GM19397 (cell line): Measurements from ENCODE around the gene ADAMTS19.

Source experiments
- ATAC-seq: cut with Tn5 transposase; IDR thresholded peaks from one replicate; pipeline ENCODE4 v1.9.1; 2021; ENCODE audit warnings: mild to moderate bottlenecking, moderate library complexity; ENCODE audit not compliant: unreplicated experiment

The ADAMTS19 gene

DNA sequence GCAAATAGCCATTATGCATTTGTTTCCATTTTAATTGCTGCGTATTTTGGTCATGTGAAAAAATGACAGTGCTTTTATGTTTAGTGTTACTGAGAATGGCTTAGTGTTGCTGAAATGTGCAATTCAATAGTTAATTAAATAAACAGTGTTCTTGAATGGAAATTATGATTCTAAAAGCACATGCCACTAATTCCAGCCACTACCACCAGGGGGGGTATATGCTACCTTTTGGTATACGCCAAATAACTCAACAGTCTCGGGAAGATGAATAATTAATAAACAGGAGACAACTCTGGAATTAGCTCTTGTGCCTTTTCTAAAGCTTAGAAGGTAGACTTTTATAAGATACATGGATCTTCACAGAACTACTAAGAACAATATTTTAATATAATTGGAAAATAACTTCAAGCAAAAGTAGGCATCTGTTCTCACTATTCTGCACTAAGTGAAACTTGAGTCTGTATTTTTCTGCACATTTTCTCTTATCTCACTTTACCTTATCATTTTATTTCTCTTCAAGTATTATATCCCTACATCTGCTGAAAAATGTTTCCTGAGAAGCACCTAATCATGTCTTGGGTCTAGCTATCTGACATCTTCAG is 204.3 kb downstream of the ADAMTS19 start:
- ATAC-seq, result no peak

DNA sequence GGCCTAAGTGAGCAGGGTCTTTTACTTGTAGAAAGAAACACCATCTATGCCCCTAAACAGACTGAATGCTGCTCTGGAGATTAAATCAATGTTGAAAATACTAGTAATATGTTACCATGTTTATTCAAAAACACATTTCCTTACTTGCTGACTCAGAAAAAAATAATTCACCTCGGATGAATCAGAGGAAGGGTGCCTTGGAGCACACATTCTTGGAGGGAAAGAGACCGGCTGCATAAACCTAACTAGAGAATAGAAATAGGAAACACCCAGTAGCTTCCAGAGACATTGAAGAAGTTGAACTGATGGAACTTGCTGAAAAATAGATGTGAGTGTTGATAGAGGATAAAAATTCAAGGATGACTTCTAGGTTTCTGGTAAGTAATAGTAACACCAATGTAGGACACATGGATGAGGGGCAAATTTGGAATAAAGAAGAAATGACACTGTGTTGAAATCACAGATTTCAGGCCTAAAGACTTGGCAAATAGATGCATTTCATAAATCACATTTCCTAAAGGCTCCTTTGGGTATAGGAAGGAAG is 210.9 kb downstream of the ADAMTS19 start:
- no peak for ATAC-seq

DNA sequence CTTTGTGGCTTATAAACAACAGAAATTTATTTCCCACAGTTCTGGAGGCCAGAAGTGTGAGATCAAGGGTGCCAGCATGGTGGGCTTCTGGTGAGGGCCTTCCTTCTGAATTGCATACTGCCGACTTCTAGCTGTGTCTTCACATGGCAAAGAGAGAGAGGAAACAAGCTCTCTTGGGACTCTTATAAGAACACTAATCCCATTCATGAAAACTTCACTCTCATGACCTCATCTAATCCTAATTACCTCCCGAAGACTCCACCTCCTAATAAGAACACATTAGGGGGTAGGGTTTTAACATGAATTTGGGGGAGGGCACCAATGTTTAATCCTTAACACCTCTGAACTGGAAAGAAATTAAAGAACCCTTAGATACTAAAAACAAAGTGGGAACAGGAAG is 211.9 kb downstream of the ADAMTS19 start:
- no peak for ATAC-seq

DNA sequence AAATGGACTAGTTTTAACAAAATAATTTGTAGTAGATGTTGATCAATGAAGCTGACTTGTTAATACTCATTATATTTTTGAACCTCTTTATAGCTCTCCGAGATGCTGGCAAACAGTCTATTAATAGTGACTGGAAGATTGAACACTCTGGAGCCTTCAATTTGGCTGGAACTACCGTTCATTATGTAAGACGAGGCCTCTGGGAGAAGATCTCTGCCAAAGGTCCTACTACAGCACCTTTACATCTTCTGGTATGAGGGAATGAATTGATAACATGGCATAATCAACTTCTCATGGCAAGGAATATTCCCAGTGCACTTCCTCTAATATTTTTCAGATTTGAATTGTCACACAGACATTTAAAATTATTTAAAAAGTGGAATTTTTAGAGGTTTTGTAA is 219.6 kb downstream of the ADAMTS19 start:
- no peak for ATAC-seq

DNA sequence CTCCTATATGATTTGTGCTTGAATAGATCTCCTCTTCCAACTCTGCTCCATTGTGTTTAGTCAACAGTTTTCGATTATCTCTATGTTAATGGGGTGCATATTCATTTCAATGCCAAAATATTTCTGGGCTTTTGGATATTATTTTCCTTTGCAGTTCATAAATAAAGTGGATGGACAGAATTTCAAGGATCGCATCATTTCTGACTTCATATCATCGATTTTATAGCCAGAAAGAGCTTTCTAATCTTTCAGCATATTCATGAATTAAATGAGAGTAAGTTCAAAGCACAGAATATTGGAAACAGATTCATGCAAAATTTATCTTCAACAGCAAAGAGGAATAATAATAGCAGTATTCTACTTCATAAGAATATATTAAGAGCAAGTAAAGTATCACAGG is 227.8 kb downstream of the ADAMTS19 start:
- no peak for ATAC-seq

DNA sequence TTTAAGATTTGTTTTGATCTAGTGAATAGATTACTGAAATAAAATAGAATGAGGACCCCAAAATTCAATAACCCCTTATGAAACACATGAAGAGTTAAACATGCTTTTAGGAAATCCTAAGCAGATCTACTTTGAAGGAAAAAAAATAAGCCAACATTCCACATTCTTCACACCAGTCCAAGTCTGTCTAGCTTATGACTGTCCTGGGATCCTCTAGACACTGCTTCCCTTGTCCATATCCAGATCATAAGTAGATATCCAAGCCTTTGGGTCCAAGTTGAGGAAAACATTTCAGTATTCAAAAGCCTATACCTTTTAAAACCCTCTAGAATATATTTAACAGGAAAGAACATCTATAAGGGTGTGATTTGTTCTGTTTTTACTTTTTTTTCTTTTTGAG is 228.9 kb downstream of the ADAMTS19 start:
- ATAC-seq, result no peak

DNA sequence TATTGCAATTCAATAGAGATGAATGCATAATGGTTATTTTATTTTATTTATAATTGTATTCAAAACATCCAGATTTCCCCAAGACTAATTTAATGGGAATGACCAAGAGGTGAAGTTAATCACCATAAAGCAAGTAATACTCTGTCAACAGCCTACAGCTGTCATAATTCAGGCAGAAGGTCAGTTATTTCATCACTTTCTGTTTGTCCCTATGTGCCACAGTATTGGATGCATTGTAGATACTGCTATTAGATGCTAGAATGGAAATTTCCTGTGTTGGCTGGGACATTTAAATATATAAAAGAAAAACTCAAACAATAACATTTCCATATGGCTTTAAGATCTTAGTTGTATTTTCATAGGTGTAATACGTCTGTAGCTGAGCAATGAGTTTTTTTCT is 231.1 kb downstream of the ADAMTS19 start:
- no peak for ATAC-seq

DNA sequence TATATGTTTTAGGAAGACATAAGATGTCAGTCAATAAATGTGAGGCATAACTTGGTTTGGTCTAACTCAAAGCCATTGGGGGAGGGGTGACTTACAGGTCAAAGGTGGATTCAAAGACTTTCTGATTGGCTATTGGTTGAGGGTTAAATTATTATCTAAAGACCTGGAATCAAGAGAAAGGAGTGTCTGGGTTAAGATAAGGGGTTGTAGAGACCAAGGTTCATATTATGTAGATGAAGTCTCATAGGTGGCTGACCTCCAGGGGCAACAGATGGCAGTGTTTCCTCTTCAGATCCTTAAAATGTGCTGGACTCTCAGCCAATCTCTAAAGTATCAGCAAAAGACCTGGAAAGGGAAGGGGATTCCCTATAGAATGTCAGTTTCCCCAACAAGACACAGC is 236.5 kb downstream of the ADAMTS19 start:
- no peak for ATAC-seq

DNA sequence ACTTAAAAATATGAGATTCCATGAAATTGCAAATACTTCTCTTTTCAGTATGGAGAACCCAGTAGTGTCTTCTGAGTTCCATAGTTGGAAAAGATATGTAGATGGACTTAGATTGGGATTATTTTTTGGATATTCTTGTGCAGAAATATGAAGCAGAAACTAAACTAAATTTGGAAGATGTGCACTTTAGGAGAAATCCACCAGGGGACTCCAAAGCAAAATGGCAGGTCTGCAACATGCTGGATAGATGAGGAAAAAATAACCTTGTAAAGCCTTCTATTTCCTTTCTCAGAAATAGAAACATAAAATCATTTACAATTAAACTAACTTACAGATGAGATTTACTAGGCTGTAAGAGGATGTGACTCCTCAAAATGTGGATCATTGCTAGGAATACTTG is 238.6 kb downstream of the ADAMTS19 start:
- no peak for ATAC-seq

DNA sequence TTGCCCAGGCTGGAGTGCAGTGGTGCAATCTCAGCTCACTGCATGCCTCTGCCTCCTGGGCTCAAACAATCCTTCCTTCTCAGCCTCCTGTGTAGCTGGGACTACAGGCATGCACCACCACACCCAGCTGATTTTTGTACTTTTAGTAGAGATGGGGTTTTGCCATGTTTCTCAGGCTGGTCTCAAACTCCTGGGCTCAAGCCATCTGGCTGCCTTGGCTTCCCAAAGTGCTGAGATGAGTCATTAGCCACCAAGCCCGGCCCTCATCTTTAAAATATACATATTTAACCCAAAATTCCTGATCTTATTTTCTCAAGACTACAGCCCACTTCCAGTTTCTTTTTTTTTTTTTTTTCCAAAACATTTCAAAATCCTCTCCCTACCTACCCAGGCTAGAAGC is 256.1 kb downstream of the ADAMTS19 start:
- no peak for ATAC-seq

DNA sequence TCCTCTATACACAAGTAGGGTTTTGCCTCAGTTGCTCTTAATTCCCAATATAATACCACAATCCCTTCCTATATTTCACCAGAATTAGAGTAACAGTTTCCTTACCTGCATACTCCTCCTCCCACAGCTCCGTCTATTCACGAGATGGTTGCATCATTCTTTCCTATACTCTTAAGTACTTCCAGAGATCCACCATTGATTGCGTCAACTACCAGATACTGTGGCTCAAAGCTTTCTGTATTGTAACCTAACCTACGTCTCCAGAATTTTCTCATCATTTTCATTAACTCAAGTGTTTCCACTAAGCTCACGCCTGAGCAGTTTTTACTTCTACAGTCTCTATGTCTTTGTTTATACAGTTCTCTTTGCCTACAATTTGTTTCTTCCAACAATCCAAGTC is 256.6 kb downstream of the ADAMTS19 start:
- no peak for ATAC-seq

DNA sequence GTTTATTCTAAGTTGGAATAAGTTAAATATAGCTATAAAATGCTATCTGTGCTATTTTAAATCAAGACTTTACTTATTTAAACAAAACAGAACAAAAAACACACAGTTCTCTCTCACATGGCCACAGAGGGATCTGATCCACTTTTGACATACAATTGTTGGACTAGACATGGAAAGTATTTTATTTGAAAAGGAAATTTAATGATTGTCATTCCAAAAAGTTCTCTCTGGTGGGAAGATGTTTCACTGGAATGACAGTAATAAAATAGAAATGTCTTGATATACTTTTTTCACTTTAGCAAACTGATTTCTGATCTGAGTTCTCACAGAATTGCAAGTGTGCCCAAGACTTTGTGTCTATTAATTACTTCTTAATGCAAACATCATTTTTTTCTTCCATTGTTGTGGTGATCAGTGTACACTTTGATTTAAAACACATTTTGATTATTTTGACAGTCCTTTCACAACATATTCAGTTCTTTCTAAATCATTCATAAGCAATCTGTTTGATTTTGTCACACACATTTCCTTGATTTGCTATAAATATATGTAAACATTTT is 257.7 kb downstream of the ADAMTS19 start:
- ATAC-seq, result no peak

DNA sequence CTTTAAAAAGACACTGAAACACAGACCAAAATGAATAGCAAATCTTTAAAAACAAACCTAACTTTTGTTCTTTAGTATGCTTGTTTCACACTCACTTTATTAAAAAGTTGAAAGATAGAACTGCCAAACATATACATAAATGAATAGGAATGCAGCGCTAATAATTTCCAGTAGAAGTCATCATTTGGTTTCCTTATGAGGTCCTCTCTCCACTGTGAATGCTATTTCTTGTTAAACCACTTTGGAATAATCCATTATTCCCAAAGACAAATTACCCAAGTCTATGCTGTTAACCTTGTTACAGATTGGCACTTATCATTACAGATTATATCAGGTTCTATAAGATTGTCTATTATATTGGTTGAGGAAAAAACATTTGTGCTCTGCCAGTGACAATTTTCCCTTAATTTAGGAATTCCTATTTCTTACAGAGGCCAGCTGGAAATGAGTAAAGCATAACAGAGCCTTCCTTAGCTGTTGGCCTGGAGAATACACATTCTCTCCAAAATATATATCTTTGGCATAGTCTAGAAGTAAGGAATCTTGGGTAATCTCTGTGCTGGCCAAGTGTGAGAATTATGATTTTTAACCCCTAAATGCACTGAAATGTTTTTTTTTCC is 258.5 kb downstream of the ADAMTS19 start:
- ATAC-seq, result no peak

DNA sequence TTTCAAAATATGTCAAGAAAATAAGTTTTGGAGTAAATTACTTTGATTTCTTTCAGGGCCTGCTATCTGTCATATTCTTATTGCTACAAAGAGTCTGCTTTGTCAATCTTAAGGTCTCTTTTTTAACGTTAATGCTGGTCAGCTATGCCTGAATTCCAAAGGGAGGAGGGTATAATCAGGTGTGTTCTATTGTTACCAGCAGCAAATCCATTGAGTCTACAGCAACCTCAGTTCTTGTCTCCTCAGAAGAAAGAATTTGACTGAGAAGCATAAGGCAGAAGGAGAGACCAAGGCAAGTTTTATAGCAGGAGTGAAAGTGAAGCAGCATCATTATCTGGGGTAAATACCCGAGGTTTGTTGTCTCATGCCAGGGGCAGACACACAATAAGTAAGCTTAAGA is 264.1 kb downstream of the ADAMTS19 start:
- ATAC-seq, result no peak

DNA sequence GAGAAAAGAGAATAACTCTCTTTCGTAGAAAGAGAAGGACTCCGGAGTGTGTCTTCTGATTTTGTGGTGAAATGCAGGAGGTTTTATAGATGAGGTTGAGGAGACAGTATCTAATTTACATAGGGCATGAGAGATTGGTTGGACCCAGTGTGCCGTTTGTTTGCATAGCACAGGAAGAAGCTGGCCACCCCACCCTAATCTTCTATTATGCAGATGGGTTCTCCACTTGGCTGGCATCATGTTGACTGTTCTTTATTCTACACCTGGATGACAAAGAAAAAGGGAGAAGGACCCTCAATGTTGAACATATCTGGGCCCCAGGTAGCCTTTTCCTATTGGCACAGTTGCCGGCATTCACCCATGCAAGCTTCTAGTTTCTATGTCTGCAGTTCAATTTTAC is 264.5 kb downstream of the ADAMTS19 start:
- ATAC-seq, result no peak

DNA sequence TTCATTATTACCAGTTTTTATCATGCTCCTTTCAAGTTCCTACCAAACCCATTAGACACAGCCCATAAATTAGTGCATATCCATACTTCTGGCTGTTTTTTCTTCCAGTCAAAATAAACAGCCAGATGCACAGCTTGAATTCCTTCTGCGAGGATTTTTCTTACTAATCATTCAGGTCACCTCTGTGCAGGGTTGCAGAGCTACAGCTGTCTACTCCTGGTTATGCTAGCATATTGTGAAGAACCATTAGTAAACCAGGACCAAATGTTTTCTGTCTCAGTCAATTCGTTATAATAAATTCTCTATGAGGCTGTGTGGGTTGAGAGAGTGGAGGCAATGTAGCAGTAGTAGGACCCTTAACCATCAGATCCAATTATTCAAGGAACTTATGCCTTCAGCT is 279.7 kb downstream of the ADAMTS19 start:
- ATAC-seq, result no peak

DNA sequence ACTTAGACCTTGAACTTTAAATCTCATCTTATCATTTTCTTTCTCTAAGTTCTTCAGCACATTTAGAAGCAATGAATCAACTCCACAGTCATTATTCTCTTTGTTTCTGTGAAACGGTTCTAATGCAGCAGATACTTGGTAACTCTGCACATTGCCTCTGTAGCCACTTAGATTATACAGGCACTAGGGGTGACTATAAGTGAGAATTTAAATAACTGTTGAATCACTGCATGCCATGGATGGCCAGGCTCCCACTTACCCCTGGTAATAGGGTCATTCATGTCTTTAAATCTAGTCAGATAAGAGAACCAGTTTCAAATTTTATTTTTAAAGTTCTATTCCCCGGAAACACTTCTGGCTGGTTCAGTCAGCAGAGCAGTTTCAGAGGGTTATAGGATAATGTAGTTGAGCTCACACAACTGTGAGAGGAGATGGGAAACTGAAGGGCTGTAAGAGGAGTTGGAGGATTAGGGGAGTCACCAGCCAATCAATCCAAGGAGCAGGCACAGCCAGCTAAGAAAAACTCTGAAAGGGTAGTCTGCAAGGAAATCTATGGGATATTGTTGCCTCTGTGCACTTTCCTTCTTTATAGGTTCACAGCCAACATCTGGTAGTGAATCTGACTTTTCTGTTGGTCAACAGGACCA is 283.6 kb downstream of the ADAMTS19 start:
- no peak for ATAC-seq

DNA sequence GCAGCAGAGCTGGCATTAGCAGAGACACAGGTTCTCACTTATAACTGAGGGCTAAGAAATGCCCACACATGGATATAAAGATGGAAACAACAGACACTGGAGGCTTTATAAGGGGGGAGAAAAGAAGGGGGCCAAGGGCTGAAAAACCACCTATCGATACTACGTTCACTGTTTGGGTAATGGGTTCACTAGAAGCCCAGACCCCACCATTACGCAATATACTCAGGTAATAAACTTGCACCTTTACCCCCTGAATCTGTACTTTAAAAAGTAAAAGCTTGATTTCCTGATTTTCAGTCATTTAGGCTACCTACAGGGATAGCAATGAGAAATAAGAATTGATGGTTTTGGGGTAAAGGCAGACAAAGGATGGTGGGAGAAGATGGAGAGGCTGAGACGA is 285.9 kb downstream of the ADAMTS19 start:
- no peak for ATAC-seq

DNA sequence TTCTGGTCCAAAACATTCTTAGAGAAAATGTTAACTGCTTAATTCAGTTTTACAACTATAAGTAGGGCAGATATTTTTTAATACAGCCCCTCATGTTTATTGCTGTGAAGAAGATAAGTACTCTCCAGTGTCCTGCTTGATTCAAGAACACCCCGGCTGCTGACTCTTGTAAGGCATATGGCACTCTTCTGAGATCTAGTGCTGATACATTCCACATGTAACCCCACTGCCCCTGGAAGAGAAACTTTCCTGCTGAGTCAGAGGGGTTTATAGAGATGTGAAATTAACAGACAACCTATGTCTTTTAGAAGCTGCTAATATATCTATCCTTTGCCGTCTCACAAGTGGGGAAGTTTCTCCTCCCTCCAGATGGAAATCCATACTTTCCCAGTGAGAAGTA is 286.8 kb downstream of the ADAMTS19 start:
- ATAC-seq, result no peak

DNA sequence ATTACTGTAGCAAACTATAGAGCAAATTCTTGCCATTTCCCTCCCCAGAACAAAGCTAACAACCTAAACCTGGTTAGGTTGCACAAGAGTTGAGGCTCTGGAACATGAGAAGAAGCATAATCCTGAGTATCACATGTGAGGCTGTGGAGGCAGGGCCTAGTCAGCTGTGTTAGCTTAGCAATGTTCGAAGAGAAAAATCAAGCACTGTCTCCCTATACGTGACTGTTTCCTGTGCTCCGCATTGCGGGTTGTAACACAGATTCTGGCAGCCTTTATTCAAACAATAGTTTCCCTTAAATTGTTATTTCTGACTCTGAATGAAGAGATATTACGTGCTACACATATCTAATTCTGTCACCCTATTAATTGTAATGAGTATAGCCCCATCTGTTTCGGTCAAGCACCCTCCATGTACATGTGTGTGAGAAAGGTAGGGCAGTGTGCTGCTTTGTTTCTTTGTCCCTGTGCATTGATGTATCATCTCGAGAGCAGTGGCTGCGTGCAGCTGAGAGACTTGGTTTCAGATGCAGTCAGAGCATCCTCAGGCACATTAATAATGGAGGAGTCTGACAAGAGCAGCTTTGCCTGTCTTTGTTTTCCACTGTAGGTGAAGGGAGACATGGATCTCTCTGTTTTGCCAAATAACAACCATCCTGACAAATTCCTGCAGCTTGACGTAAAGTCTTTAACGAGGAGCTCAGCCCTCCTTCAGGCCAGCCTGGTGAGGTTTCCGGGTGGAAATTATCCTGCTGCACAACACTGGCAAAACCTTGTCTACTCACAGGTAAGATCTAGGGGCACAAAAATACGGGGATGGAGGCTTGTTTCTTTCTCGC is 287.7 kb downstream of the ADAMTS19 start, which contains the start of gene MINAR2:
TSS of gene MINAR2 (plus strand) at position 523 of the 836 bp plus-strand sequence. CDS start at position 620, 97 bp downstream.
- no peak for ATAC-seq
